CD4-positive, CD25-positive, alpha-beta regulatory T cell (primary cell): ENCODE results near the gene KNDC1. TPM values are rescaled to one million over a fixed set of nuclear protein-coding genes. Genes with fewer than 3 reads are reported as not detected.
"Not testable (repeated sequence)": the region's sequence is repeated elsewhere in the genome, so short reads cannot be mapped to it uniquely, and the experiment has no call there.

Experiments
- ATAC-seq, 2 donors: fragments of 150-1000 bp; cut with Tn5 transposase; one replicate each; pipeline ENCODE4 v1.10.0; 2021; ENCODE audit warnings: low read depth in 2 of 2, moderate number of reproducible peaks in 2 of 2, moderate library complexity in 1 of 2
- DNase-seq, 3 donors: peaks; one replicate each; pipeline versions ENCODE4 v3.0.0 to v3.0.0-alpha.2; 2012 to 2022; ENCODE audit warnings: mixed read lengths in 1 of 3
- H3K27ac ChIP-seq: one replicate; pipeline ENCODE4 v1.7.0; 2013; ENCODE audit warnings: mild to moderate bottlenecking, low read length; ENCODE audit not compliant: insufficient read depth, poor library complexity, severe bottlenecking
- H3K27me3 ChIP-seq: one replicate; pipeline ENCODE4 v1.7.0; 2013; ENCODE audit warnings: low read length; ENCODE audit not compliant: control insufficient read depth, insufficient read depth
- H3K36me3 ChIP-seq: one replicate; pipeline ENCODE4 v1.7.0; 2013; ENCODE audit warnings: mild to moderate bottlenecking, low read length, moderate library complexity; ENCODE audit not compliant: control insufficient read depth, insufficient read depth
- H3K4me1 ChIP-seq: 2 replicates; pipeline ENCODE4 v1.7.0; 2013; ENCODE audit warnings: mild to moderate bottlenecking, low read length; ENCODE audit not compliant: insufficient read depth, control insufficient read depth, poor library complexity, severe bottlenecking
- H3K4me3 ChIP-seq: one replicate; pipeline ENCODE4 v1.7.0; 2013; ENCODE audit warnings: low read depth, mild to moderate bottlenecking, low read length, moderate library complexity
- H3K9me3 ChIP-seq, 2 experiments: 1 replicate in 1 of 2; 2 replicates in 1 of 2; pipeline ENCODE4 v1.7.0; 2013; ENCODE audit warnings: low read length in 2 of 2, mild to moderate bottlenecking in 1 of 2, moderate library complexity in 1 of 2; ENCODE audit not compliant: control insufficient read depth in 2 of 2
- H3K27ac Mint-ChIP-seq, 3 donors: one replicate each; pipeline ENCODE4 v1.8.0; 2020 to 2022; ENCODE audit warnings: mild to moderate bottlenecking in 3 of 3, mixed read lengths in 3 of 3, moderate library complexity in 2 of 3
- H3K27me3 Mint-ChIP-seq: one replicate; pipeline ENCODE4 v1.8.0; 2022; ENCODE audit warnings: mild to moderate bottlenecking, mixed read lengths
- H3K36me3 Mint-ChIP-seq: one replicate; pipeline ENCODE4 v1.8.0; 2020; ENCODE audit warnings: mixed read lengths
- H3K4me1 Mint-ChIP-seq, 4 donors: one replicate each; pipeline ENCODE4 v1.8.0; 2020 to 2022; ENCODE audit warnings: mixed read lengths in 4 of 4, mild to moderate bottlenecking in 1 of 4
- H3K4me3 Mint-ChIP-seq, 4 donors: one replicate each; pipeline ENCODE4 v1.8.0; 2020 to 2022; ENCODE audit warnings: mild to moderate bottlenecking in 4 of 4, mixed read lengths in 4 of 4, moderate library complexity in 3 of 4
- H3K9me3 Mint-ChIP-seq, 7 donors: one replicate each; pipeline ENCODE4 v1.8.0; 2020 to 2022; ENCODE audit warnings: mixed read lengths in 7 of 7, mild to moderate bottlenecking in 3 of 7, moderate library complexity in 2 of 7
- polyA plus RNA-seq, 4 donors: library from polyadenylated mRNA; unstranded; fragments of 300-500 nt; fragmentation: Illumina TruSeq; gene quantifications; one replicate each; pipeline ENCODE4 v1.2.3, GENCODE V29; 2021
- total RNA-seq: library from RNA; stranded (reverse); gene quantifications from one replicate; pipeline ENCODE4 v1.2.3, GENCODE V29; 2022

KNDC1 gene
- total and polyA plus RNA-seq, 5 donors from 2014 or later, result 1.1 TPM; not detected in 4

GRCh38 chr10:133221756-133222155, 61.7 kb downstream of the KNDC1 start:
- Mint-ChIP-seq H3K4me1 (peaks cover 0 to 11% (median 6%) of the 10 kb centered on the region in 4 donors), H3K27me3 (peaks cover 18% of the 10 kb centered on the region)
- not testable (repeated sequence) for DNase-seq, H3K9me3 ChIP-seq, ATAC-seq, H3K36me3 Mint-ChIP-seq, H3K27ac ChIP-seq, H3K4me1 ChIP-seq, H3K27ac Mint-ChIP-seq, H3K27me3 ChIP-seq, H3K4me3 Mint-ChIP-seq, H3K9me3 Mint-ChIP-seq, H3K4me3 ChIP-seq, H3K36me3 ChIP-seq

GRCh38 chr10:133224076-133224475, 64.1 kb downstream of the KNDC1 start:
- DNase-seq, result no peak
- H3K4me1 Mint-ChIP-seq, result peaks cover 0 to 12% (median 6%) of the 10 kb centered on the region in 4 donors
- Histone ChIP-seq H3K36me3 (no peaks in the 10 kb centered on the region), H3K9me3 (no peaks in the 10 kb centered on the region), H3K4me3 (no peak overlapping the region), H3K27me3 (peaks cover 4% of the 10 kb centered on the region), H3K4me1 (no peaks in the 10 kb centered on the region), H3K27ac (no peak overlapping the region)
- peaks cover 22% of the 10 kb centered on the region for H3K27me3 Mint-ChIP-seq
- no peaks in the 10 kb centered on the region for H3K36me3 Mint-ChIP-seq
- no peak overlapping the region for H3K27ac Mint-ChIP-seq
- no peak for ATAC-seq
- H3K9me3 Mint-ChIP-seq, result no peaks in the 10 kb centered on the region
- no peak overlapping the region for H3K4me3 Mint-ChIP-seq

GRCh38 chr10:133224756-133225372, 64.8 kb downstream of the KNDC1 start:
- H3K27ac Mint-ChIP-seq, result no peak overlapping the region
- DNase-seq (no peak), ATAC-seq (no peak)
- no peaks in the 10 kb centered on the region for H3K9me3 Mint-ChIP-seq
- H3K36me3 Mint-ChIP-seq, result no peaks in the 10 kb centered on the region
- Histone ChIP-seq H3K4me1 (no peaks in the 10 kb centered on the region), H3K4me3 (no peak overlapping the region), H3K36me3 (no peaks in the 10 kb centered on the region), H3K27ac (no peak overlapping the region), H3K27me3 (peaks cover 8% of the 10 kb centered on the region), H3K9me3 (no peaks in the 10 kb centered on the region)
- no peak overlapping the region for H3K4me3 Mint-ChIP-seq
- peaks cover 26% of the 10 kb centered on the region for H3K27me3 Mint-ChIP-seq
- H3K4me1 Mint-ChIP-seq, result peaks cover 0 to 17% (median 7%) of the 10 kb centered on the region in 4 donors

GRCh38 chr10:133225707-133226191, 65.7 kb downstream of the KNDC1 start:
- Mint-ChIP-seq H3K4me3 (no peak overlapping the region), H3K27me3 (peaks cover 26% of the 10 kb centered on the region), H3K27ac (no peak overlapping the region)

GRCh38 chr10:133226251-133226808, 66.3 kb downstream of the KNDC1 start:
- Histone ChIP-seq H3K4me3 (no peak overlapping the region), H3K9me3 (no peaks in the 10 kb centered on the region), H3K36me3 (no peaks in the 10 kb centered on the region), H3K4me1 (peaks cover 5% of the 10 kb centered on the region), H3K27me3 (peaks cover 8% of the 10 kb centered on the region), H3K27ac (no peak overlapping the region)
- Mint-ChIP-seq H3K27me3 (peaks cover 29% of the 10 kb centered on the region), H3K4me3 (peak overlapping the region in 1 of 4 donors; percentile 5), H3K36me3 (no peaks in the 10 kb centered on the region), H3K27ac (no peak overlapping the region), H3K4me1 (peaks cover 0 to 17% (median 7%) of the 10 kb centered on the region in 4 donors), H3K9me3 (no peaks in the 10 kb centered on the region)
- ATAC-seq, result no peak
- DNase-seq, result peak in 1 of 3 donors; percentile 21

More at GRCh38 chr10:133225707-133226191, 65.7 kb downstream of the KNDC1 start:
- Mint-ChIP-seq H3K9me3 (no peaks in the 10 kb centered on the region), H3K4me1 (peaks cover 0 to 17% (median 7%) of the 10 kb centered on the region in 4 donors), H3K36me3 (no peaks in the 10 kb centered on the region)
- Histone ChIP-seq H3K4me3 (no peak overlapping the region), H3K27me3 (peaks cover 8% of the 10 kb centered on the region), H3K4me1 (peaks cover 5% of the 10 kb centered on the region), H3K9me3 (no peaks in the 10 kb centered on the region), H3K36me3 (no peaks in the 10 kb centered on the region), H3K27ac (no peak overlapping the region)
- ATAC-seq (no peak), DNase-seq (peak in 1 of 3 donors; percentile 58)

- peaks cover 8% of the 10 kb centered on the region for H3K27me3 ChIP-seq
- Mint-ChIP-seq H3K4me1 (peaks cover 0 to 19% (median 7%) of the 10 kb centered on the region in 4 donors), H3K27ac (no peak overlapping the region), H3K4me3 (no peak overlapping the region), H3K36me3 (no peaks in the 10 kb centered on the region), H3K9me3 (no peaks in the 10 kb centered on the region), H3K27me3 (peaks cover 39% of the 10 kb centered on the region)
- H3K27ac ChIP-seq, result no peak overlapping the region
- peaks cover 5% of the 10 kb centered on the region for H3K4me1 ChIP-seq
- no peaks in the 10 kb centered on the region for H3K36me3 ChIP-seq
- no peak overlapping the region for H3K4me3 ChIP-seq
- no peaks in the 10 kb centered on the region for H3K9me3 ChIP-seq
- ATAC-seq, result no peak
- no peak for DNase-seq
These were observed 67.2 kb downstream of the KNDC1 start for GRCh38 chr10:133227256-133227655.

GRCh38 chr10:133229265-133230043, 69.4 kb downstream of the KNDC1 start:
- H3K36me3 ChIP-seq, result no peaks in the 10 kb centered on the region
- H3K27me3 ChIP-seq, result peaks cover 8% of the 10 kb centered on the region
- no peak for DNase-seq
- Mint-ChIP-seq H3K27ac (no peak overlapping the region), H3K9me3 (no peaks in the 10 kb centered on the region), H3K4me1 (peaks cover 0 to 19% (median 9%) of the 10 kb centered on the region in 4 donors), H3K27me3 (peaks cover 61% of the 10 kb centered on the region), H3K36me3 (no peaks in the 10 kb centered on the region), H3K4me3 (peak overlapping the region in 2 of 4 donors; percentile 69 to 70)
- no peaks in the 10 kb centered on the region for H3K9me3 ChIP-seq
- no peak for ATAC-seq
- H3K4me3 ChIP-seq, result no peak overlapping the region
- peaks cover 5% of the 10 kb centered on the region for H3K4me1 ChIP-seq
- H3K27ac ChIP-seq, result no peak overlapping the region
